HG02938 (cell line): Measurements from ENCODE around the gene C1orf198.
"Not testable (repeated sequence)": the region's sequence is repeated elsewhere in the genome, so short reads cannot be mapped to it uniquely, and the experiment has no call there.

Source experiments
- ATAC-seq: cut with Tn5 transposase; IDR thresholded peaks from one replicate; pipeline ENCODE4 v1.9.1; 2021; ENCODE audit warnings: mild to moderate bottlenecking, moderate library complexity; ENCODE audit not compliant: unreplicated experiment

The C1orf198 gene

GRCh38 chr1:230861970-230862595 lies 6.2 kb downstream of the C1orf198 start:
- ATAC-seq, result no peak

GRCh38 chr1:230861489-230861888 lies 6.8 kb downstream of the C1orf198 start:
- ATAC-seq, result no peak

GRCh38 chr1:230860617-230861384 lies 7.5 kb downstream of the C1orf198 start:
- no peak for ATAC-seq

- ATAC-seq, result no peak
These were observed 9.2 kb downstream of the C1orf198 start for GRCh38 chr1:230858918-230859729.

- ATAC-seq, result no peak
These were observed 10.0 kb downstream of the C1orf198 start for GRCh38 chr1:230858236-230858820.

- no peak for ATAC-seq
These were observed 10.5 kb downstream of the C1orf198 start for GRCh38 chr1:230857822-230858221.

- no peak for ATAC-seq
These were observed 11.2 kb downstream of the C1orf198 start for GRCh38 chr1:230857077-230857476.

- ATAC-seq, result no peak
These were observed 12.4 kb downstream of the C1orf198 start for GRCh38 chr1:230855886-230856285.

- ATAC-seq, result no peak
These were observed 13.9 kb downstream of the C1orf198 start for GRCh38 chr1:230854423-230854822.

- ATAC-seq, result no peak
These were observed 14.6 kb downstream of the C1orf198 start for GRCh38 chr1:230853731-230854130.

GRCh38 chr1:230852959-230853358 lies 15.4 kb downstream of the C1orf198 start:
- ATAC-seq, result no peak

GRCh38 chr1:230851291-230851691 lies 17.0 kb downstream of the C1orf198 start:
- no peak for ATAC-seq

- no peak for ATAC-seq
These were observed 17.8 kb downstream of the C1orf198 start for GRCh38 chr1:230850547-230850946.

GRCh38 chr1:230849451-230850224 lies 18.7 kb downstream of the C1orf198 start:
- no peak for ATAC-seq

GRCh38 chr1:230848235-230848634 lies 20.1 kb downstream of the C1orf198 start:
- no peak for ATAC-seq

GRCh38 chr1:230845184-230845583 lies 23.1 kb downstream of the C1orf198 start:
- ATAC-seq, result not testable (repeated sequence)

GRCh38 chr1:230844561-230844960 lies 23.8 kb downstream of the C1orf198 start:
- no peak for ATAC-seq

- no peak for ATAC-seq
These were observed 24.6 kb downstream of the C1orf198 start for GRCh38 chr1:230843503-230844309.

- no peak for ATAC-seq
These were observed 25.5 kb downstream of the C1orf198 start for GRCh38 chr1:230842801-230843200.

- no peak for ATAC-seq
These were observed 29.1 kb downstream of the C1orf198 start for GRCh38 chr1:230839173-230839572.
